Choroid plexus epithelial cell (primary cell): ENCODE results near the gene HOMER1.

Experiments used
- DNase-seq: peaks from one replicate; pipeline ENCODE4 v3.0.0-alpha.2; 2010; ENCODE audit warnings: low read depth
- H3K4me3 ChIP-seq: 2 replicates; pipeline ENCODE4 v1.5.1; 2011; ENCODE audit warnings: low read depth, mild to moderate bottlenecking, control low read depth, low read length, moderate library complexity
- CTCF ChIP-seq: conservative IDR thresholded peaks from 2 replicates; pipeline ENCODE4 v1.5.1; 2011; ENCODE audit warnings: low read depth, mild to moderate bottlenecking, control low read depth, inconsistent platforms, low read length, moderate library complexity

HOMER1 gene

GRCh38 chr5:79489773-79490172 lies 24.2 kb downstream of the HOMER1 start:
- no peak for DNase-seq
- no peak overlapping the region for H3K4me3 ChIP-seq
- no peak for TF ChIP-seq CTCF

- peak; percentile 66 for DNase-seq
- no peak for TF ChIP-seq CTCF
- H3K4me3 ChIP-seq = no peak overlapping the region
Measured at GRCh38 chr5:79488775-79489174, 25.2 kb downstream of the HOMER1 start.

- DNase-seq = no peak
- no peak overlapping the region for H3K4me3 ChIP-seq
- TF ChIP-seq CTCF = no peak
Measured at GRCh38 chr5:79488058-79488457, 25.9 kb downstream of the HOMER1 start.

GRCh38 chr5:79487251-79487650 lies 26.7 kb downstream of the HOMER1 start:
- H3K4me3 ChIP-seq = no peak overlapping the region
- no peak for DNase-seq
- no peak for TF ChIP-seq CTCF

- TF ChIP-seq CTCF = no peak
- DNase-seq = no peak
- H3K4me3 ChIP-seq = no peak overlapping the region
Measured at GRCh38 chr5:79486116-79486515, 27.8 kb downstream of the HOMER1 start.

- no peak for TF ChIP-seq CTCF
- DNase-seq = peak; percentile 70
- H3K4me3 ChIP-seq = no peak overlapping the region
Measured at GRCh38 chr5:79484731-79485130, 29.2 kb downstream of the HOMER1 start.

- no peak for DNase-seq
- TF ChIP-seq CTCF = no peak
- no peak overlapping the region for H3K4me3 ChIP-seq
Measured at GRCh38 chr5:79481574-79481973, 32.4 kb downstream of the HOMER1 start.
